TTC549 (cell line): ENCODE results near the gene POLR3H.

ENCODE experiments used
- FAIRE-seq: peaks from 2 replicates; lab custom pipeline; 2012; peaks lifted over from hg19 to GRCh38; lab: Jason Lieb, UNC

Gene POLR3H

DNA sequence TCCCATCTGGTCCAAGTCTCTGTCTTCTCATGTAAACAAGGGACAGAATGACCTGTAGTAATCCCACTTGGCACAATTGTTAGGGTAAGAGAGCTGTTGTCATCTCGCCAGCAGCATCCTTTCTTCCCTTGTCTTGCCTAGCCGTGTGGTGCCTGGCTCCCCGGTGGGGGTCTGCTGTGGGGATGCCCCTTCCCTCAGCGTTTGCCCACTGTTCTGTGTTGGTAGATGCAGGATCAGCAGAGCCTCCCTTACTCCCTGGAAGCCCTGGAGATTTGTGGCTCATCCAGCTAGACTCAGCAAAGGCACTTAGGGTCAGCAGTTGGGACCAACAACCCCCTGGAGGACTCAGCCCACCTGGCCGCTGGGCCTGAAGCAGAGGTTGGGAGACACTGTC is 62.3 kb downstream of the POLR3H start:
- no peak for FAIRE-seq

DNA sequence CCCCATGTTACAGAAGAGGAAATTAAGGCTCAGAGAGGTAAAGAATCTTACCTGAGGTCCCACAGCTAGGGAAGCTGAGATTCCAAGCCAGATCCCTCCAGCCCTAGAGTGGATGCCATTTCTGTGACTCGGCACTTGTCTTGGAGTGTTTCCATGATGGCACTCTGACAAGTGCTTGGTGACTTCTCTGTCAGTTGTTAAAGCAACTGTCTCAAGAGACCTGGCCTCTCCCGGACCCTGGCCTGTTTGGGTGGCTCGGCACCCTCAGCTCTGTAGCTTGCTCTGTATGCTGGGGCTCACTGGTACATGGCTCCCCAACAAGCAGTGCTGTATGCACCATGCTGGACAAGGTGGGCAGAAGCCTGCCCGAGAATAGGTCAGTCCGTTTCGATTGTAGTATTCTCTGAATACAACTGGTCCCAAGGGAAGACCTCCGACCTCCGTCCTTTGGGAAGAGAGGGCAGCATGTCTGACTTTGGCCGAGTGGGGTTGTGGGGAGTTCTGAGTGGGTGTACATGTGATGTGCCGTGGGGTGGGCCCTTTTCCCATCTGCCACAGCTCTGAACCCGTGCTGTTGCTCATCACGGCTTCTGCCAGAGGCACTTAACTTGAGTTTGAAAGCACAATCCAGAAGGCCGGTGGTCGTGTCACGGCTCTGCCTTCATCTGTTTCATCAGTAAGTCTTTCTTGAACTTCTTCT is 63.0 kb downstream of the POLR3H start:
- no peak for FAIRE-seq

GRCh38 chr22:41480397-41480735 is 63.9 kb downstream of the POLR3H start:
- no peak for FAIRE-seq

GRCh38 chr22:41479671-41480396 is 64.4 kb downstream of the POLR3H start:
- no peak for FAIRE-seq

DNA sequence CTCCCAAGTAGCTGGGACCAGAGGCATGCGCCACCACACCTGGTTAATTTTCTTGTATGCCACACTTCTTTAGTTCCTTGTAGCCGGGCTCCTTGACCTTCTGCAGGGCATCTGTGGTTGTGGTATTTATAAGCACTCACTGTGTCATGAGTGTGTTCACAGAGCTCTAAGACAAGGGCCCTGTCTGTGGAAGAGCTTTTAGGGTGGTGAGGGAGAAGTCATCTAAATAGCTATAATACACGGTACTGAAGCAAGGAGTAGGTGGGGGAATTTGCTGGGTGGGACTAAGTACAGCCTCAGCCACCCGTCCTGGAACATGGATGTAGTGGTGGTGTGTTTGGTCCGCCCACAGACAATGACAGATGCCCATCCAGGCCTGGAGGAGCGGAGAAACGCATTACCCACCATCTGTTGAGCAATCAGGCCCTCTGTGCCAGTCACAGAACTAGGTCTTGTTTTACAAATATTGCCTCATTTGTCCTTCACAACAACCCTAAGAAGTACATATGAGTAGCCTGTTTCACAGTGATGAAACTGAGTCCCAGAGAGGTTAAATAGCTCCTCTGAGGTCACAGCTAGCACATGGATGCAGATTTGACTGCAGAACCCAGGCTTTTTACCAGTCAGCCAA is 65.3 kb downstream of the POLR3H start:
- no peak for FAIRE-seq

DNA sequence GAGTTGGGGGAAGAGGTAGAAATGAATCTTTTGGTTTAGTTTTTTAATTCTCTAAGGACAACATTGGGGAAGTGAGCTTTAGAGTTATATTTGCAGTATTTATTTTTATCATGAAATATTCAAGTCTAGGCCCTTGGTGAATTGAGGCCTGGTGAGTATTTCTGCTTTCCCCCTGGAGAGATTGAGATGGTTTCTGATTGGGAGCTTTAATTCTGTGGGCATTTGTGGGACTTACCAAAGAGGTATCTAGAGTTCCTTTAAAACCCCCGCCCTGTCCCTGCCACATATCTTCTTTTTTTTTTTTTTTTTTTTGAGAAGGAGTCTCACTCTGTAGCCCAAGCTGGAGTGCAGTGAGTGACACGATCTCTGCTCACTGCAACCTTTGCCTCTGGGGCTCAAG is 65.8 kb downstream of the POLR3H start:
- FAIRE-seq, result no peak
